Lower leg skin (tissue), 4 donors: ENCODE measurements around the gene CYTH2. TPM values are rescaled to one million over a fixed set of nuclear protein-coding genes. Genes with fewer than 3 reads are reported as not detected.

Source experiments
- DNase-seq, 2 donors: peaks; one replicate each; pipeline ENCODE4 v3.0.0-alpha.2; 2019; ENCODE audit warnings: low spot score in 2 of 2
- H3K4me3 ChIP-seq: fragments of 200-600 bp; sonication (generic); 2 replicates; pipeline ENCODE4 v1.5.1; 2017; ENCODE audit warnings: mild to moderate bottlenecking, low read depth; ENCODE audit not compliant: poor library complexity, severe bottlenecking
- CTCF ChIP-seq, 3 donors: fragments of 450-650 bp; IDR thresholded peaks; one replicate each; pipeline ENCODE4 v1.5.1; 2016; ENCODE audit warnings: antibody characterized with exemption in 3 of 3, mild to moderate bottlenecking in 3 of 3, moderate library complexity in 2 of 3
- POLR2A ChIP-seq, 2 donors: fragments of 450-650 bp; IDR thresholded peaks; one replicate each; pipeline ENCODE4 v1.6.1; 2016 to 2017; ENCODE audit warnings: antibody characterized with exemption in 2 of 2, mild to moderate bottlenecking in 1 of 2, moderate library complexity in 1 of 2
- WGBS, 2 donors: methylation state at CpG; one replicate each; pipeline ENCODE4 v1.1.5; 2018; 5-methylcytosine and 5-hydroxymethylcytosine counted together
- intact Hi-C: fragments of 100-400 bp; cut with DNase I; formaldehyde crosslinking; loops from one replicate; pipeline ENCODE4 v1.15.0; 2023; ENCODE audit warnings: low total_unique reads
- total RNA-seq, 4 donors: library from RNA; depleted of rRNA; stranded (reverse); fragments of >200 nt; gene quantifications; one replicate each; pipeline ENCODE4 v1.1.0, GENCODE V29; 2016

Gene CYTH2
- total RNA-seq, 4 donors from 2014 or later = 67.7 to 162 (median 78.2) TPM

GRCh38 chr19:48498595-48499311 is 29.6 kb downstream of the CYTH2 start:
- intact Hi-C loops = no loop called here
- TF ChIP-seq POLR2A (IDR thresholded peaks at IDR 0.05) = no peak
- TF ChIP-seq CTCF (IDR thresholded peaks at IDR 0.05) = no peak
- WGBS, 2 donors = 33 to 45% methylated on average over 7 to 41 of the region's 59 CpGs
- DNase-seq = no peak
- no peak overlapping the region for H3K4me3 ChIP-seq

- no peak for DNase-seq
- TF ChIP-seq POLR2A (IDR thresholded peaks at IDR 0.05) = no peak
- TF ChIP-seq CTCF (IDR thresholded peaks at IDR 0.05) = no peak
- H3K4me3 ChIP-seq = no peak overlapping the region
- WGBS, 2 donors = 65 to 77% methylated on average over 26 to 43 of the region's 44 CpGs
- intact Hi-C loops = loop anchor here (5.0 kb wide), 1 partner anchor 88 kb away; no protein-coding TSS in a partner anchor
Observed at GRCh38 chr19:48499316-48500090, 30.3 kb downstream of the CYTH2 start.

- intact Hi-C loops = loop anchor here (5.0 kb wide), 1 partner anchor 86 kb away; no protein-coding TSS in a partner anchor
- peak overlapping the region; percentile 11 for H3K4me3 ChIP-seq
- DNase-seq = no peak
- 49 to 64% methylated on average over 14 to 32 of the region's 32 CpGs for WGBS, 2 donors
- no peak for TF ChIP-seq POLR2A (IDR thresholded peaks at IDR 0.05)
- no peak for TF ChIP-seq CTCF (IDR thresholded peaks at IDR 0.05)
Observed at GRCh38 chr19:48500830-48501493, 31.8 kb downstream of the CYTH2 start.

- DNase-seq = peak in 1 of 2 donors; percentile 72
- intact Hi-C loops = loop anchor here (5.0 kb wide), 1 partner anchor 86 kb away; no protein-coding TSS in a partner anchor
- WGBS, 2 donors = 4 to 6% methylated on average over 15 to 20 of the region's 20 CpGs
- TF ChIP-seq POLR2A (IDR thresholded peaks at IDR 0.05) = no peak
- TF ChIP-seq CTCF (IDR thresholded peaks at IDR 0.05) = no peak
- H3K4me3 ChIP-seq = no peak overlapping the region
Observed at GRCh38 chr19:48501494-48502349, 32.6 kb downstream of the CYTH2 start.
